Mucosa of rectum (tissue), 2 donors: Measurements from ENCODE around the gene SLC34A1.

Experiments
- H3K27ac ChIP-seq, 2 donors: one replicate each; pipeline ENCODE4 v1.7.0; 2013; ENCODE audit warnings: inconsistent platforms in 2 of 2, low read depth in 2 of 2, low read length in 2 of 2
- H3K27me3 ChIP-seq, 2 donors: one replicate each; pipeline ENCODE4 v1.7.0; 2013; ENCODE audit warnings: low read length in 2 of 2; ENCODE audit not compliant: control insufficient read depth in 2 of 2, insufficient read depth in 2 of 2
- H3K36me3 ChIP-seq, 2 donors: one replicate each; pipeline ENCODE4 v1.7.0; 2013; ENCODE audit warnings: low read length in 2 of 2; ENCODE audit not compliant: control insufficient read depth in 2 of 2, insufficient read depth in 2 of 2
- H3K4me1 ChIP-seq, 2 donors: one replicate each; pipeline ENCODE4 v1.7.0; 2013; ENCODE audit warnings: low read length in 2 of 2, mild to moderate bottlenecking in 1 of 2; ENCODE audit not compliant: control insufficient read depth in 2 of 2, insufficient read depth in 2 of 2
- H3K4me3 ChIP-seq, 2 donors: one replicate each; pipeline ENCODE4 v1.7.0; 2013; ENCODE audit warnings: low read length in 2 of 2
- H3K9ac ChIP-seq, 2 donors: one replicate each; pipeline ENCODE4 v1.7.0; 2013; ENCODE audit warnings: low read length in 2 of 2, low read depth in 1 of 2, mild to moderate bottlenecking in 1 of 2
- H3K9me3 ChIP-seq, 2 donors: one replicate each; pipeline ENCODE4 v1.7.0; 2013; ENCODE audit warnings: low read length in 2 of 2; ENCODE audit not compliant: control insufficient read depth in 2 of 2
- donor health status: healthy.
- donor health status: Normal muscosa, but diverticular disease.

The SLC34A1 gene

GRCh38 chr5:177430972-177431316 is 46.7 kb downstream of the SLC34A1 start:
- Histone ChIP-seq H3K9ac (no peak overlapping the region), H3K27ac (peak overlapping the region; percentile 6 to 94), H3K4me1 (peaks cover 29 to 47% of the 10 kb centered on the region in 2 donors), H3K9me3 (no peaks in the 10 kb centered on the region), H3K36me3 (peaks cover 35 to 50% of the 10 kb centered on the region in 2 donors), H3K27me3 (no peaks in the 10 kb centered on the region), H3K4me3 (no peak overlapping the region)

GRCh38 chr5:177431317-177432142 is 47.3 kb downstream of the SLC34A1 start:
- no peaks in the 10 kb centered on the region for H3K9me3 ChIP-seq
- peaks cover 29 to 47% of the 10 kb centered on the region in 2 donors for H3K4me1 ChIP-seq
- no peak overlapping the region for H3K9ac ChIP-seq
- H3K4me3 ChIP-seq: peak overlapping the region in 1 of 2 donors; percentile 26
- H3K27me3 ChIP-seq: no peaks in the 10 kb centered on the region
- H3K27ac ChIP-seq: peak overlapping the region; percentile 31 to 94
- peaks cover 40 to 55% of the 10 kb centered on the region in 2 donors for H3K36me3 ChIP-seq

GRCh38 chr5:177432143-177432838 is 48.1 kb downstream of the SLC34A1 start:
- Histone ChIP-seq H3K36me3 (peaks cover 41 to 61% of the 10 kb centered on the region in 2 donors), H3K9ac (peak overlapping the region in 1 of 2 donors; percentile 24), H3K9me3 (no peaks in the 10 kb centered on the region), H3K4me1 (peaks cover 24 to 44% of the 10 kb centered on the region in 2 donors), H3K27ac (peak overlapping the region; percentile 46 to 94), H3K27me3 (no peaks in the 10 kb centered on the region), H3K4me3 (peak overlapping the region; percentile 10 to 26)

- Histone ChIP-seq H3K36me3 (peaks cover 46 to 67% of the 10 kb centered on the region in 2 donors), H3K4me3 (no peak overlapping the region), H3K9me3 (no peaks in the 10 kb centered on the region), H3K4me1 (peaks cover 16 to 37% of the 10 kb centered on the region in 2 donors), H3K27me3 (no peaks in the 10 kb centered on the region), H3K27ac (peak overlapping the region in 1 of 2 donors; percentile 94), H3K9ac (no peak overlapping the region)
Measured at GRCh38 chr5:177432839-177433657, 48.8 kb downstream of the SLC34A1 start.

- Histone ChIP-seq H3K9ac (no peak overlapping the region), H3K4me1 (peaks cover 13 to 37% of the 10 kb centered on the region in 2 donors), H3K27ac (no peak overlapping the region), H3K36me3 (peaks cover 50 to 71% of the 10 kb centered on the region in 2 donors), H3K4me3 (no peak overlapping the region), H3K9me3 (no peaks in the 10 kb centered on the region), H3K27me3 (no peaks in the 10 kb centered on the region)
Measured at GRCh38 chr5:177433658-177434217, 49.5 kb downstream of the SLC34A1 start.

- no peak overlapping the region for H3K27ac ChIP-seq
- H3K4me1 ChIP-seq: peaks cover 10 to 34% of the 10 kb centered on the region in 2 donors
- H3K4me3 ChIP-seq: no peak overlapping the region
- no peaks in the 10 kb centered on the region for H3K27me3 ChIP-seq
- peaks cover 50 to 71% of the 10 kb centered on the region in 2 donors for H3K36me3 ChIP-seq
- no peak overlapping the region for H3K9ac ChIP-seq
- no peaks in the 10 kb centered on the region for H3K9me3 ChIP-seq
Measured at GRCh38 chr5:177434437-177434836, 50.2 kb downstream of the SLC34A1 start.

- Histone ChIP-seq H3K9ac (no peak overlapping the region), H3K9me3 (no peaks in the 10 kb centered on the region), H3K36me3 (peaks cover 50 to 70% of the 10 kb centered on the region in 2 donors), H3K4me1 (peaks cover 7 to 30% of the 10 kb centered on the region in 2 donors), H3K4me3 (no peak overlapping the region), H3K27ac (no peak overlapping the region), H3K27me3 (no peaks in the 10 kb centered on the region)
Measured at GRCh38 chr5:177434942-177435738, 50.9 kb downstream of the SLC34A1 start.

- Histone ChIP-seq H3K9me3 (no peaks in the 10 kb centered on the region), H3K27ac (no peak overlapping the region), H3K36me3 (peaks cover 54 to 66% of the 10 kb centered on the region in 2 donors), H3K27me3 (no peaks in the 10 kb centered on the region), H3K4me3 (no peak overlapping the region), H3K9ac (no peak overlapping the region), H3K4me1 (peaks cover 3 to 23% of the 10 kb centered on the region in 2 donors)
Measured at GRCh38 chr5:177435847-177436536, 51.8 kb downstream of the SLC34A1 start.

GRCh38 chr5:177437623-177438022 is 53.4 kb downstream of the SLC34A1 start:
- Histone ChIP-seq H3K27ac (no peak overlapping the region), H3K9ac (no peak overlapping the region), H3K9me3 (no peaks in the 10 kb centered on the region), H3K4me3 (no peak overlapping the region), H3K27me3 (no peaks in the 10 kb centered on the region), H3K36me3 (peaks cover 49 to 64% of the 10 kb centered on the region in 2 donors), H3K4me1 (peaks cover 0 to 9% of the 10 kb centered on the region in 2 donors)
